ENCODE data around the gene BARHL1. TPM values are rescaled to one million over a fixed set of nuclear protein-coding genes. Genes with fewer than 3 reads are reported as not detected.

BARHL1 gene
- total and polyA plus RNA-seq, 2 of the 13 experiments (the other 11 are each of a cell fraction or from before 2014, with no cell fraction given): not detected

- WGBS (ENCODE audit: low lambda C conversion rate): 27% methylated on average over 24 of the region's 30 CpGs
- H3K4me2 ChIP-seq (ENCODE audit: low read depth, low read length): no peak overlapping the region
- ChIA-PET POLR2A (no interaction called here), CTCF (ENCODE audit: low intra/inter-chr PET ratio, low total read pairs) (no interaction called here)
- no peaks in the 10 kb centered on the region for H3K36me3 ChIP-seq (replicated peaks in 1 of 2; ENCODE audit: control insufficient read depth in 1 of 2, insufficient read depth in 2 of 2, low read length in 2 of 2)
- in situ Hi-C loops (cut with HindIII; ENCODE audit: extremely low pct_ligation_motif_present, low pct_unique_long_range_greater_than_20kb) (no loop called here), intact Hi-C loops (cut with micrococcal nuclease; ENCODE audit: unreplicated experiment) (no loop called here)
- no peak for DNase-seq (ENCODE audit: low spot score)
- no peaks in the 10 kb centered on the region for H3K79me2 ChIP-seq (ENCODE audit: insufficient read depth, low read length)
- H3K4me1 ChIP-seq (ENCODE audit: insufficient read depth, low read length): no peaks in the 10 kb centered on the region
- H3K9ac ChIP-seq (ENCODE audit: insufficient read depth, low read depth, low read length): no peak overlapping the region
- ATAC-seq: no peak
- no peak overlapping the region for H3K27ac ChIP-seq (ENCODE audit: extremely low read length, insufficient read depth, low read length)
- H3K9me3 ChIP-seq (ENCODE audit: low read length): no peaks in the 10 kb centered on the region
- FAIRE-seq: no peak
- peaks cover 16 to 82% of the 10 kb centered on the region in 2 experiments for H3K27me3 ChIP-seq (ENCODE audit: control insufficient read depth in 1 of 2, insufficient read depth in 2 of 2, low read length in 2 of 2)
- no peak overlapping the region for H2AFZ ChIP-seq (ENCODE audit: low read length)
- H4K20me1 ChIP-seq (ENCODE audit: insufficient read depth, low read length): peaks cover 21% of the 10 kb centered on the region
- H3K4me3 ChIP-seq (replicated peaks in 1 of 3; ENCODE audit: insufficient read depth in 1 of 3, low read depth in 2 of 3, low read length in 3 of 3): no peak overlapping the region
- no TSS peak for BruUV-seq (replicated peaks)
- TF ChIP-seq MAFK (conservative IDR thresholded peaks at IDR 0.05 in 1 of 2, IDR thresholded peaks at IDR 0.05 in 1 of 2; ENCODE audit: low read length in 2 of 2): no peak
- no peak for TF ChIP-seq CBFB (CRISPR knock-in tag; IDR thresholded peaks at IDR 0.05)
- no peak for TF ChIP-seq SAP130 (CRISPR knock-in tag; IDR thresholded peaks at IDR 0.05; ENCODE audit: low read depth)
- TF ChIP-seq ETV5 (CRISPR knock-in tag; IDR thresholded peaks at IDR 0.05; ENCODE audit: borderline replicate concordance): no peak
Observed at GRCh38 chr9:132584601-132585560, 2.5 kb downstream of the BARHL1 start.

- POLR2A ChIA-PET: no interaction called here
Observed at GRCh38 chr9:132585954-132586829, 3.8 kb downstream of the BARHL1 start.

More at GRCh38 chr9:132585954-132586829, 3.8 kb downstream of the BARHL1 start:
- CTCF ChIA-PET (ENCODE audit: low intra/inter-chr PET ratio, low total read pairs): no interaction called here
- H2AFZ ChIP-seq (ENCODE audit: low read length): no peak overlapping the region
- no TSS peak for BruUV-seq (replicated peaks)
- H4K20me1 ChIP-seq (ENCODE audit: insufficient read depth, low read length): peaks cover 15% of the 10 kb centered on the region
- H3K9ac ChIP-seq (ENCODE audit: insufficient read depth, low read depth, low read length): no peak overlapping the region
- H3K9me3 ChIP-seq (ENCODE audit: low read length): no peaks in the 10 kb centered on the region
- TF ChIP-seq U2AF2 (IDR thresholded peaks at IDR 0.05; ENCODE audit: low read depth, low read length) (no peak), MIER3 (CRISPR knock-in tag; IDR thresholded peaks at IDR 0.05; ENCODE audit: borderline replicate concordance) (no peak), CBX2 (IDR thresholded peaks at IDR 0.05; ENCODE audit: low read depth, low read length) (no peak), CBX2 (CRISPR knock-in tag; IDR thresholded peaks at IDR 0.05; ENCODE audit: low read depth) (no peak), CEBPZ (IDR thresholded peaks at IDR 0.05; ENCODE audit: low read length) (no peak)
- no peak for DNase-seq (ENCODE audit: low spot score)
- no peak overlapping the region for H3K27ac ChIP-seq (ENCODE audit: extremely low read length, insufficient read depth, low read length)
- no peak for FAIRE-seq
- no peaks in the 10 kb centered on the region for H3K79me2 ChIP-seq (ENCODE audit: insufficient read depth, low read length)
- in situ Hi-C loops (cut with HindIII; ENCODE audit: extremely low pct_ligation_motif_present, low pct_unique_long_range_greater_than_20kb) (no loop called here), intact Hi-C loops (cut with micrococcal nuclease; ENCODE audit: unreplicated experiment) (no loop called here)
- H3K4me3 ChIP-seq (replicated peaks in 1 of 3; ENCODE audit: insufficient read depth in 1 of 3, low read depth in 2 of 3, low read length in 3 of 3): no peak overlapping the region
- H3K4me2 ChIP-seq (ENCODE audit: low read depth, low read length): no peak overlapping the region
- WGBS (ENCODE audit: low lambda C conversion rate): 43% methylated on average over 34 of the region's 42 CpGs
- peaks cover 9 to 78% of the 10 kb centered on the region in 2 experiments for H3K27me3 ChIP-seq (ENCODE audit: control insufficient read depth in 1 of 2, insufficient read depth in 2 of 2, low read length in 2 of 2)
- no peak for ATAC-seq
- H3K4me1 ChIP-seq (ENCODE audit: insufficient read depth, low read length): no peaks in the 10 kb centered on the region
- no peaks in the 10 kb centered on the region for H3K36me3 ChIP-seq (replicated peaks in 1 of 2; ENCODE audit: control insufficient read depth in 1 of 2, insufficient read depth in 2 of 2, low read length in 2 of 2)

Data from HepG2 (cell line).